C4-2B (cell line): ENCODE measurements around the gene ADAM12.

Experiments
- ZFX ChIP-seq: fragments of 450-650 bp; IDR thresholded peaks from 2 replicates; pipeline ENCODE4 v1.6.1; 2017
- TF ChIP-seq, protein P1 (sequence below): fragments of 450-650 bp; conservative IDR thresholded peaks from 2 replicates; pipeline ENCODE4 v1.5.1; 2017; ENCODE audit warnings: mild to moderate bottlenecking

DNA sequence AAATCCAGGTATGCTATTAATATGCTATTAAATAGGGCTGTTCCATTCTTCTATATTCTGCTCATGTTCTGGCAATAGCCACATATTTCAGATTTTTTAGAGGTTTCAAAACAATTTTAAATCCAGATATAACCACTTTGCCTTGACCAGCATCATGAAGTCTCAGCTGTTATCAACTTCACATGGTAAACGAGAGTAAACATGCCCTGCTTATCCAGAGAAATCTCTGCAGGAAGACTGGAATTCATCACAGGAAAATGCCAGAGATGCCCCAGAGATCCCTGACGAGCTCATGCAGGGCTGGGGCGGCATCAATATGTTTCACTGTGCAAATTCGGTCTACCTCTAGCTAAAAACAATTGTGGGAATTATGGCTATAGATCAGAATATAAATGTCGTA lies 365.4 kb downstream of the ADAM12 start:
- TF ChIP-seq, protein P1, sequence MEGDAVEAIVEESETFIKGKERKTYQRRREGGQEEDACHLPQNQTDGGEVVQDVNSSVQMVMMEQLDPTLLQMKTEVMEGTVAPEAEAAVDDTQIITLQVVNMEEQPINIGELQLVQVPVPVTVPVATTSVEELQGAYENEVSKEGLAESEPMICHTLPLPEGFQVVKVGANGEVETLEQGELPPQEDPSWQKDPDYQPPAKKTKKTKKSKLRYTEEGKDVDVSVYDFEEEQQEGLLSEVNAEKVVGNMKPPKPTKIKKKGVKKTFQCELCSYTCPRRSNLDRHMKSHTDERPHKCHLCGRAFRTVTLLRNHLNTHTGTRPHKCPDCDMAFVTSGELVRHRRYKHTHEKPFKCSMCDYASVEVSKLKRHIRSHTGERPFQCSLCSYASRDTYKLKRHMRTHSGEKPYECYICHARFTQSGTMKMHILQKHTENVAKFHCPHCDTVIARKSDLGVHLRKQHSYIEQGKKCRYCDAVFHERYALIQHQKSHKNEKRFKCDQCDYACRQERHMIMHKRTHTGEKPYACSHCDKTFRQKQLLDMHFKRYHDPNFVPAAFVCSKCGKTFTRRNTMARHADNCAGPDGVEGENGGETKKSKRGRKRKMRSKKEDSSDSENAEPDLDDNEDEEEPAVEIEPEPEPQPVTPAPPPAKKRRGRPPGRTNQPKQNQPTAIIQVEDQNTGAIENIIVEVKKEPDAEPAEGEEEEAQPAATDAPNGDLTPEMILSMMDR, result no peak
- TF ChIP-seq ZFX, result no peak
